Activated T-helper 17 cell treated with anti-CD3 and anti-CD28 coated beads, Interleukin-2, amount 50 U/mL, for 72 hours (primary cell): ENCODE data around the gene WDFY1. TPM values are rescaled to one million over a fixed set of nuclear protein-coding genes. Genes with fewer than 3 reads are reported as not detected.

ENCODE experiments used
- ATAC-seq: fragments of 150-1000 bp; cut with Tn5 transposase; replicated peaks from 2 replicates; pipeline ENCODE4 v1.10.0; 2021; ENCODE audit warnings: mild to moderate bottlenecking, moderate library complexity
- H3K27ac Mint-ChIP-seq: one replicate; pipeline ENCODE4 v1.8.0; 2022; ENCODE audit warnings: mixed read lengths
- H3K27me3 Mint-ChIP-seq: one replicate; pipeline ENCODE4 v1.8.0; 2022; ENCODE audit warnings: mixed read lengths
- H3K36me3 Mint-ChIP-seq: one replicate; pipeline ENCODE4 v1.8.0; 2022; ENCODE audit warnings: low read depth, mild to moderate bottlenecking, mixed read lengths
- H3K4me1 Mint-ChIP-seq: one replicate; pipeline ENCODE4 v1.8.0; 2022; ENCODE audit warnings: mixed read lengths
- H3K4me3 Mint-ChIP-seq: one replicate; pipeline ENCODE4 v1.8.0; 2022; ENCODE audit warnings: mild to moderate bottlenecking, mixed read lengths
- H3K9me3 Mint-ChIP-seq: one replicate; pipeline ENCODE4 v1.8.0; 2022; ENCODE audit warnings: mixed read lengths
- total RNA-seq, 2 donors: library from RNA; stranded (reverse); gene quantifications; one replicate each; pipeline ENCODE4 v1.2.3, GENCODE V29; 2022

Gene WDFY1
- total RNA-seq, 2 donors from 2014 or later: 31.4 to 40.6 TPM

- no peak overlapping the region for H3K27ac Mint-ChIP-seq
- H3K4me1 Mint-ChIP-seq: peaks cover 11% of the 10 kb centered on the region
- no peak overlapping the region for H3K4me3 Mint-ChIP-seq
- H3K36me3 Mint-ChIP-seq: peaks cover 95% of the 10 kb centered on the region
- H3K9me3 Mint-ChIP-seq: no peaks in the 10 kb centered on the region
- no peaks in the 10 kb centered on the region for H3K27me3 Mint-ChIP-seq
- ATAC-seq: no peak
These were observed 43.8 kb downstream of the WDFY1 start for GRCh38 chr2:223901311-223901710.

- Mint-ChIP-seq H3K9me3 (no peaks in the 10 kb centered on the region), H3K4me1 (peaks cover 12% of the 10 kb centered on the region), H3K27me3 (no peaks in the 10 kb centered on the region), H3K36me3 (peaks cover 95% of the 10 kb centered on the region), H3K27ac (no peak overlapping the region), H3K4me3 (no peak overlapping the region)
- no peak for ATAC-seq
These were observed 44.6 kb downstream of the WDFY1 start for GRCh38 chr2:223900531-223900930.

GRCh38 chr2:223900066-223900465, 45.1 kb downstream of the WDFY1 start:
- Mint-ChIP-seq H3K4me1 (peaks cover 16% of the 10 kb centered on the region), H3K27me3 (no peaks in the 10 kb centered on the region), H3K4me3 (no peak overlapping the region), H3K27ac (no peak overlapping the region), H3K36me3 (peaks cover 95% of the 10 kb centered on the region), H3K9me3 (no peaks in the 10 kb centered on the region)
- ATAC-seq: no peak

- Mint-ChIP-seq H3K4me3 (peak overlapping the region; percentile 30), H3K27ac (peak overlapping the region; percentile 58), H3K36me3 (peaks cover 96% of the 10 kb centered on the region), H3K9me3 (no peaks in the 10 kb centered on the region), H3K4me1 (peaks cover 16% of the 10 kb centered on the region), H3K27me3 (no peaks in the 10 kb centered on the region)
- ATAC-seq: no peak
These were observed 47.3 kb downstream of the WDFY1 start for GRCh38 chr2:223897669-223898330.

- H3K27ac Mint-ChIP-seq: peak overlapping the region; percentile 24
- no peaks in the 10 kb centered on the region for H3K27me3 Mint-ChIP-seq
- H3K9me3 Mint-ChIP-seq: no peaks in the 10 kb centered on the region
- H3K4me1 Mint-ChIP-seq: peaks cover 16% of the 10 kb centered on the region
- H3K36me3 Mint-ChIP-seq: peaks cover 96% of the 10 kb centered on the region
- peak overlapping the region; percentile 30 for H3K4me3 Mint-ChIP-seq
- ATAC-seq: peak; percentile 49
These were observed 48.3 kb downstream of the WDFY1 start for GRCh38 chr2:223896833-223897311.

GRCh38 chr2:223894968-223895367, 50.2 kb downstream of the WDFY1 start:
- ATAC-seq: no peak
- Mint-ChIP-seq H3K9me3 (no peaks in the 10 kb centered on the region), H3K27ac (no peak overlapping the region), H3K4me1 (peaks cover 16% of the 10 kb centered on the region), H3K36me3 (peaks cover 92% of the 10 kb centered on the region), H3K27me3 (no peaks in the 10 kb centered on the region), H3K4me3 (no peak overlapping the region)

- no peak overlapping the region for H3K4me3 Mint-ChIP-seq
- H3K27ac Mint-ChIP-seq: no peak overlapping the region
- H3K9me3 Mint-ChIP-seq: no peaks in the 10 kb centered on the region
- peaks cover 92% of the 10 kb centered on the region for H3K36me3 Mint-ChIP-seq
- H3K4me1 Mint-ChIP-seq: peaks cover 23% of the 10 kb centered on the region
- H3K27me3 Mint-ChIP-seq: no peaks in the 10 kb centered on the region
- no peak for ATAC-seq
These were observed 51.1 kb downstream of the WDFY1 start for GRCh38 chr2:223894009-223894408.

GRCh38 chr2:223890721-223891120, 54.4 kb downstream of the WDFY1 start:
- ATAC-seq: no peak
- H3K27ac Mint-ChIP-seq: no peak overlapping the region
- no peaks in the 10 kb centered on the region for H3K9me3 Mint-ChIP-seq
- H3K27me3 Mint-ChIP-seq: no peaks in the 10 kb centered on the region
- H3K36me3 Mint-ChIP-seq: peaks cover 85% of the 10 kb centered on the region
- H3K4me3 Mint-ChIP-seq: no peak overlapping the region
- H3K4me1 Mint-ChIP-seq: peaks cover 13% of the 10 kb centered on the region

GRCh38 chr2:223889229-223889628, 55.9 kb downstream of the WDFY1 start:
- H3K4me3 Mint-ChIP-seq: peak overlapping the region; percentile 8
- ATAC-seq: peak; percentile 92
- no peaks in the 10 kb centered on the region for H3K27me3 Mint-ChIP-seq
- H3K27ac Mint-ChIP-seq: peak overlapping the region; percentile 74
- peaks cover 85% of the 10 kb centered on the region for H3K36me3 Mint-ChIP-seq
- no peaks in the 10 kb centered on the region for H3K9me3 Mint-ChIP-seq
- peaks cover 8% of the 10 kb centered on the region for H3K4me1 Mint-ChIP-seq

- H3K27ac Mint-ChIP-seq: no peak overlapping the region
These were observed 56.9 kb downstream of the WDFY1 start for GRCh38 chr2:223888251-223888650.

GRCh38 chr2:223887127-223887526, 58.0 kb downstream of the WDFY1 start:
- H3K27me3 Mint-ChIP-seq: no peaks in the 10 kb centered on the region
- H3K27ac Mint-ChIP-seq: peak overlapping the region; percentile 7
- H3K4me1 Mint-ChIP-seq: peaks cover 8% of the 10 kb centered on the region
- no peak overlapping the region for H3K4me3 Mint-ChIP-seq
- peaks cover 85% of the 10 kb centered on the region for H3K36me3 Mint-ChIP-seq
- no peak for ATAC-seq
- no peaks in the 10 kb centered on the region for H3K9me3 Mint-ChIP-seq

More at GRCh38 chr2:223888251-223888650, 56.9 kb downstream of the WDFY1 start:
- no peaks in the 10 kb centered on the region for H3K9me3 Mint-ChIP-seq
- H3K36me3 Mint-ChIP-seq: peaks cover 85% of the 10 kb centered on the region
- no peak for ATAC-seq
- H3K4me1 Mint-ChIP-seq: peaks cover 8% of the 10 kb centered on the region
- no peak overlapping the region for H3K4me3 Mint-ChIP-seq
- H3K27me3 Mint-ChIP-seq: no peaks in the 10 kb centered on the region

GRCh38 chr2:223886726-223887125, 58.4 kb downstream of the WDFY1 start:
- H3K4me1 Mint-ChIP-seq: peaks cover 8% of the 10 kb centered on the region
- no peaks in the 10 kb centered on the region for H3K27me3 Mint-ChIP-seq
- H3K27ac Mint-ChIP-seq: peak overlapping the region; percentile 7
- no peak for ATAC-seq
- H3K36me3 Mint-ChIP-seq: peaks cover 88% of the 10 kb centered on the region
- no peaks in the 10 kb centered on the region for H3K9me3 Mint-ChIP-seq
- no peak overlapping the region for H3K4me3 Mint-ChIP-seq

GRCh38 chr2:223884399-223884798, 60.7 kb downstream of the WDFY1 start:
- Mint-ChIP-seq H3K4me3 (no peak overlapping the region), H3K9me3 (no peaks in the 10 kb centered on the region), H3K27me3 (no peaks in the 10 kb centered on the region), H3K27ac (peak overlapping the region; percentile 33), H3K4me1 (peaks cover 5% of the 10 kb centered on the region), H3K36me3 (peaks cover 91% of the 10 kb centered on the region)
- ATAC-seq: peak; percentile 63

- Mint-ChIP-seq H3K27me3 (no peaks in the 10 kb centered on the region), H3K36me3 (peaks cover 95% of the 10 kb centered on the region), H3K4me1 (no peaks in the 10 kb centered on the region), H3K27ac (no peak overlapping the region), H3K4me3 (no peak overlapping the region), H3K9me3 (no peaks in the 10 kb centered on the region)
- no peak for ATAC-seq
These were observed 62.4 kb downstream of the WDFY1 start for GRCh38 chr2:223882715-223883114.

- Mint-ChIP-seq H3K27me3 (no peaks in the 10 kb centered on the region), H3K4me3 (no peak overlapping the region), H3K9me3 (no peaks in the 10 kb centered on the region), H3K27ac (no peak overlapping the region), H3K4me1 (no peaks in the 10 kb centered on the region), H3K36me3 (peaks cover 100% of the 10 kb centered on the region)
- ATAC-seq: no peak
These were observed 64.3 kb downstream of the WDFY1 start for GRCh38 chr2:223880796-223881195.
